ENCODE data around the gene RALGAPB.

The RALGAPB gene

DNA sequence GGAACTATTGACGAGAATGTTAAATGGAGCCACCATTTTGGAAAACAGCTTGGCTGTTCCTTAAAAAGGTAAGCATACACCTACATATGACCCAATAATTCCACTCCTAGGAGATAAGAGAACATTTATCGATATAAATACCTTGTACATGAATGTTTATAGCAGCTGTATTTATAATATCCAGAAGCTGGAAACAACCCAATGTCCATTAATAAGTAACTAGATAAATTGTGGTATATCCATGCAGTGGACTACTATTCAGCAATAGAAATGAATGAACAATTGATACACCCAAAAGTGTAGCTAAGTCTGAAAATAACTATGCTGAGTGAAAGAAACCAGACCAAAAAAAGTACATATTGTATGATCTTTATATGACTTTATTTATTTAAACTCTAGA lies 66.1 kb downstream of the RALGAPB start:
- no peaks in the 10 kb centered on the region for H3K9me3 ChIP-seq (ENCODE audit: control insufficient read depth, low read length)
- no peak overlapping the region for H3K4me3 ChIP-seq (ENCODE audit: insufficient read depth, low read depth, low read length, poor library complexity, severe bottlenecking)
- H3K27me3 ChIP-seq (replicated peaks; ENCODE audit: control insufficient read depth, insufficient read depth, low read length, poor library complexity, severe bottlenecking), result no peaks in the 10 kb centered on the region
- H3K27ac ChIP-seq (ENCODE audit: insufficient read depth, low read length, poor library complexity, severe bottlenecking), result no peak overlapping the region
- no peaks in the 10 kb centered on the region for H3K4me1 ChIP-seq (ENCODE audit: control insufficient read depth, insufficient read depth, low read length, poor library complexity, severe bottlenecking)
- DNase-seq, result no peak
- peaks cover 85% of the 10 kb centered on the region for H3K36me3 ChIP-seq (ENCODE audit: control insufficient read depth, insufficient read depth, low read length)

DNA sequence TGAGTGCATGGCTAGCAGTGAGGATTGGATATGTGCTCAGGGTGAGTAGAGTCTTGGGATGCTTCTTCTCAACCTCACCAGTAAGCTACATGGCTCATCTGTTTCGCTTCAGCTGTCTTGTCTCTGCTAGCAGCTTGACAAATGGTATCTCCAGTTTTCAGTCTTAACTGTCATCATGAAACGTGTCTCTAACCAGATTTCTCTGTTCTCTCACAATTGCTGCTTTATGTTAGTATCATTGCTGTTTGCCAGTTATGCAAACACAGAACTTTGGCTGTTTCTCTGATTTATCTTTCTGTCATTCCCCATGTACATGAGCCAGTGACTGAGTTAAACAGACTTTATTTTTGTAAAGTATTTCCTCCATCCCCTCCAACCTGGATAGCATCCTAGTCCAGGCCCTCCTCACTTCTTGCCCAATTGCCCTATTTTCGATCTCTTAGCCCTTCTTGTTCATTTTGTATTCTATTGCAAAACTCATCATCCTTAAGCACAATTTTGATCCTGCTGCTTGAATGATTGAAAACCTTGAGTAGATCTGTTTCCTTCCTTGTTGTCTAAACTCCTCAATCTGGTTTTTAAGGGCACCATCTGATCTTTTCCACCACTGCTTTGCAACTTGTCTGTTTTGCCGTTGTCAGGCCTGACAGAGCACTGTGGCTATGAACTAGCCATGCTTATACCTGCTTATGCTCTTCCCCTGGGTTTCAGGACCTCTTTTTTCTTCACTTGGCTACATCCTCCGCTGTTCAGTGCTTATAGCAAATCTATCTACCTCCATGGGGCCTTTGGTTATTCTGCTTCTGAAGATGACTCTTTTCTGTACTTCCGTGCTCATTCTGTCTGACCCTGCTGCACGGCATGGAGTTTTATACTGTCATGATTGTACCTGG lies 70.6 kb downstream of the RALGAPB start:
- H3K9me3 ChIP-seq (ENCODE audit: control insufficient read depth, low read length), result no peaks in the 10 kb centered on the region
- H3K4me3 ChIP-seq (ENCODE audit: insufficient read depth, low read depth, low read length, poor library complexity, severe bottlenecking), result no peak overlapping the region
- H3K4me1 ChIP-seq (ENCODE audit: control insufficient read depth, insufficient read depth, low read length, poor library complexity, severe bottlenecking), result no peaks in the 10 kb centered on the region
- peaks cover 88% of the 10 kb centered on the region for H3K36me3 ChIP-seq (ENCODE audit: control insufficient read depth, insufficient read depth, low read length)
- H3K27ac ChIP-seq (ENCODE audit: insufficient read depth, low read length, poor library complexity, severe bottlenecking), result no peak overlapping the region
- DNase-seq, result no peak
- no peaks in the 10 kb centered on the region for H3K27me3 ChIP-seq (replicated peaks; ENCODE audit: control insufficient read depth, insufficient read depth, low read length, poor library complexity, severe bottlenecking)

- H3K27ac ChIP-seq (ENCODE audit: insufficient read depth, low read length, poor library complexity, severe bottlenecking), result no peak overlapping the region
- no peaks in the 10 kb centered on the region for H3K27me3 ChIP-seq (replicated peaks; ENCODE audit: control insufficient read depth, insufficient read depth, low read length, poor library complexity, severe bottlenecking)
- H3K9me3 ChIP-seq (ENCODE audit: control insufficient read depth, low read length), result no peaks in the 10 kb centered on the region
- peaks cover 78% of the 10 kb centered on the region for H3K36me3 ChIP-seq (ENCODE audit: control insufficient read depth, insufficient read depth, low read length)
- no peaks in the 10 kb centered on the region for H3K4me1 ChIP-seq (ENCODE audit: control insufficient read depth, insufficient read depth, low read length, poor library complexity, severe bottlenecking)
- no peak for DNase-seq
- H3K4me3 ChIP-seq (ENCODE audit: insufficient read depth, low read depth, low read length, poor library complexity, severe bottlenecking), result no peak overlapping the region
These were observed 73.1 kb downstream of the RALGAPB start for GRCh38 chr20:38545771-38546170.

- H3K9me3 ChIP-seq (ENCODE audit: control insufficient read depth, low read length), result no peaks in the 10 kb centered on the region
- no peaks in the 10 kb centered on the region for H3K4me1 ChIP-seq (ENCODE audit: control insufficient read depth, insufficient read depth, low read length, poor library complexity, severe bottlenecking)
- no peak overlapping the region for H3K27ac ChIP-seq (ENCODE audit: insufficient read depth, low read length, poor library complexity, severe bottlenecking)
- H3K4me3 ChIP-seq (ENCODE audit: insufficient read depth, low read depth, low read length, poor library complexity, severe bottlenecking), result no peak overlapping the region
- H3K27me3 ChIP-seq (replicated peaks; ENCODE audit: control insufficient read depth, insufficient read depth, low read length, poor library complexity, severe bottlenecking), result no peaks in the 10 kb centered on the region
- no peak for DNase-seq
- peaks cover 77% of the 10 kb centered on the region for H3K36me3 ChIP-seq (ENCODE audit: control insufficient read depth, insufficient read depth, low read length)
These were observed 74.8 kb downstream of the RALGAPB start for GRCh38 chr20:38547288-38548085.

DNA sequence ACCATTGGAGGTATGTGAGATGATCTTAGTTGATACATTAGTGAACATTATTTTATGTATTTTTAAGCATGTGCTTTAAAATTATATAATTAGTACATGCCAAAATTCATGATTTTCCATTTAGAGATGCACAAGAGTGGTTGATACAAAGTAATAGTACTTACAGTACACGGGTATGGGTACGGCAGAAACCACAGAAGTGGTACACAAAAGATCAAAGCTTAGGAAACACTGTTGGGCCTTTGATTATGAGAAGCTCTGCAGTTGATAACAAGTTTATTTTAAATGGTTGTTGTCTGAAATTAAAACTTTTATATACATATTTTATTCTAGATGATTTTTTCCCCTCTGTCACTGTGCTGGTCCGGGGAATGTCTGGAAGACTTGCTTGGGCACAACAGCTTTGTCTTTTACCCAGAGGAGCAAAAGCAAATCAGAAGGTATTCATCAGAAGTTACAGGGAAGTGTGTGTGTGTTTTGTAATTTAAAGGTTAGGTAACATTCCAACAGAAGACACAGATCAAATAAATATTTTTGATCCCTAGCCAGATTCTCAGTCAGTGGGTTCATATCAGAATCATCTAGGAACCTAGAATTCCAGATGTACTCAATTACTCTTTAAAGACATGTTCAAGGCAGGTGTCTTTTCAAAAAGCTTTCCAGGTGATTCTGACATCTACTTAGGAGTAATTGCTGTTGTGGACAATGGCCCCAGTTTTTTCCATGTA lies 75.9 kb downstream of the RALGAPB start:
- no peaks in the 10 kb centered on the region for H3K27me3 ChIP-seq (replicated peaks; ENCODE audit: control insufficient read depth, insufficient read depth, low read length, poor library complexity, severe bottlenecking)
- H3K4me3 ChIP-seq (ENCODE audit: insufficient read depth, low read depth, low read length, poor library complexity, severe bottlenecking), result no peak overlapping the region
- no peaks in the 10 kb centered on the region for H3K9me3 ChIP-seq (ENCODE audit: control insufficient read depth, low read length)
- no peaks in the 10 kb centered on the region for H3K4me1 ChIP-seq (ENCODE audit: control insufficient read depth, insufficient read depth, low read length, poor library complexity, severe bottlenecking)
- no peak for DNase-seq
- peaks cover 79% of the 10 kb centered on the region for H3K36me3 ChIP-seq (ENCODE audit: control insufficient read depth, insufficient read depth, low read length)
- no peak overlapping the region for H3K27ac ChIP-seq (ENCODE audit: insufficient read depth, low read length, poor library complexity, severe bottlenecking)

- no peak for DNase-seq
- no peaks in the 10 kb centered on the region for H3K9me3 ChIP-seq (ENCODE audit: control insufficient read depth, low read length)
- H3K36me3 ChIP-seq (ENCODE audit: control insufficient read depth, insufficient read depth, low read length), result peaks cover 83% of the 10 kb centered on the region
- H3K27me3 ChIP-seq (replicated peaks; ENCODE audit: control insufficient read depth, insufficient read depth, low read length, poor library complexity, severe bottlenecking), result no peaks in the 10 kb centered on the region
- no peaks in the 10 kb centered on the region for H3K4me1 ChIP-seq (ENCODE audit: control insufficient read depth, insufficient read depth, low read length, poor library complexity, severe bottlenecking)
- no peak overlapping the region for H3K4me3 ChIP-seq (ENCODE audit: insufficient read depth, low read depth, low read length, poor library complexity, severe bottlenecking)
- no peak overlapping the region for H3K27ac ChIP-seq (ENCODE audit: insufficient read depth, low read length, poor library complexity, severe bottlenecking)
These were observed 77.6 kb downstream of the RALGAPB start for GRCh38 chr20:38550274-38550673.

- DNase-seq, result no peak
- Histone ChIP-seq H3K36me3 (ENCODE audit: control insufficient read depth, insufficient read depth, low read length) (peaks cover 82% of the 10 kb centered on the region), H3K27ac (ENCODE audit: insufficient read depth, low read length, poor library complexity, severe bottlenecking) (no peak overlapping the region)
These were observed 78.5 kb downstream of the RALGAPB start for GRCh38 chr20:38551056-38551626.

GRCh38 chr20:38554986-38555385 lies 82.3 kb downstream of the RALGAPB start:
- H3K27me3 ChIP-seq (replicated peaks; ENCODE audit: control insufficient read depth, insufficient read depth, low read length, poor library complexity, severe bottlenecking), result no peaks in the 10 kb centered on the region
- H3K9me3 ChIP-seq (ENCODE audit: control insufficient read depth, low read length), result no peaks in the 10 kb centered on the region
- no peak for DNase-seq
- H3K4me1 ChIP-seq (ENCODE audit: control insufficient read depth, insufficient read depth, low read length, poor library complexity, severe bottlenecking), result no peaks in the 10 kb centered on the region
- H3K4me3 ChIP-seq (ENCODE audit: insufficient read depth, low read depth, low read length, poor library complexity, severe bottlenecking), result no peak overlapping the region
- no peak overlapping the region for H3K27ac ChIP-seq (ENCODE audit: insufficient read depth, low read length, poor library complexity, severe bottlenecking)
- H3K36me3 ChIP-seq (ENCODE audit: control insufficient read depth, insufficient read depth, low read length), result peaks cover 86% of the 10 kb centered on the region

More at GRCh38 chr20:38551056-38551626, 78.5 kb downstream of the RALGAPB start:
- Histone ChIP-seq H3K9me3 (ENCODE audit: control insufficient read depth, low read length) (no peaks in the 10 kb centered on the region), H3K4me3 (ENCODE audit: insufficient read depth, low read depth, low read length, poor library complexity, severe bottlenecking) (no peak overlapping the region), H3K4me1 (ENCODE audit: control insufficient read depth, insufficient read depth, low read length, poor library complexity, severe bottlenecking) (no peaks in the 10 kb centered on the region), H3K27me3 (replicated peaks; ENCODE audit: control insufficient read depth, insufficient read depth, low read length, poor library complexity, severe bottlenecking) (no peaks in the 10 kb centered on the region)

DNA sequence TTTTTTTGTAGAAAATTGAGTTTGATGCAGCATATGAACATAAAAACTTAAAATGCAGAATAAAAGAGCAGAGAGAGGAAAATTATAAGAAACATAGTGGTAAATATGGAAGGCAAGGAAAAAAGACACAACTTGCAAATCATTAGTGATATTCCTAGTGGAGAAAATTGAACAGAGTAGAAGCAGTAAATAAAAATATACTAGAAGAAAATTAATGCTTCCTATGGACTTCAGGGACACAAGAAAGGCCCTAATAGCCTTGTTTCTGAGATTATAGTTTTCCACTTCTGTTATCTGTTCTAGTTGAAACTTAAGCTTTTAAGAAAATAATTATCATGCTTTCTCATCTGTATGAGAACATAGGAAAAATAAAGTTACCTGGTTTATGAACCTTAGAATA lies 82.8 kb downstream of the RALGAPB start:
- H3K36me3 ChIP-seq (ENCODE audit: control insufficient read depth, insufficient read depth, low read length), result peaks cover 87% of the 10 kb centered on the region

More for the DNA sequence above, 82.8 kb downstream of the RALGAPB start:
- Histone ChIP-seq H3K9me3 (ENCODE audit: control insufficient read depth, low read length) (no peaks in the 10 kb centered on the region), H3K27me3 (replicated peaks; ENCODE audit: control insufficient read depth, insufficient read depth, low read length, poor library complexity, severe bottlenecking) (no peaks in the 10 kb centered on the region), H3K4me1 (ENCODE audit: control insufficient read depth, insufficient read depth, low read length, poor library complexity, severe bottlenecking) (no peaks in the 10 kb centered on the region), H3K27ac (ENCODE audit: insufficient read depth, low read length, poor library complexity, severe bottlenecking) (no peak overlapping the region), H3K4me3 (ENCODE audit: insufficient read depth, low read depth, low read length, poor library complexity, severe bottlenecking) (no peak overlapping the region)
- no peak for DNase-seq
